Lower leg skin (tissue), 3 donors: ENCODE data around the gene TBC1D8.

Experiments used
- CTCF ChIP-seq, 3 donors: fragments of 450-650 bp; IDR thresholded peaks; one replicate each; pipeline ENCODE4 v1.5.1; 2016; ENCODE audit warnings: antibody characterized with exemption in 3 of 3, mild to moderate bottlenecking in 3 of 3, moderate library complexity in 2 of 3
- POLR2A ChIP-seq, 2 donors: fragments of 450-650 bp; IDR thresholded peaks; one replicate each; pipeline ENCODE4 v1.6.1; 2016 to 2017; ENCODE audit warnings: antibody characterized with exemption in 2 of 2, mild to moderate bottlenecking in 1 of 2, moderate library complexity in 1 of 2

- TF ChIP-seq CTCF (IDR thresholded peaks at IDR 0.05) (no peak), POLR2A (IDR thresholded peaks at IDR 0.05) (no peak)
These were observed 161.5 kb downstream of the TBC1D8 start for GRCh38 chr2:100989666-100990065.
